GM12801 (cell line): ENCODE data around the gene RNF151.

ENCODE experiments used
- TF ChIP-seq, protein P1 (sequence below): IDR thresholded peaks from one replicate; pipeline ENCODE4 v1.5.1; 2011; ENCODE audit warnings: control low read depth; ENCODE audit not compliant: insufficient read length; ENCODE audit errors: extremely low read depth

RNF151 gene

GRCh38 chr16:1989209-1990100, 22.8 kb downstream of the RNF151 start, which contains the start of gene SYNGR3:
TSS of gene SYNGR3 (plus strand) at chr16:1989970. CDS start at chr16:1990103, 133 bp downstream.
- TF ChIP-seq, protein P1, sequence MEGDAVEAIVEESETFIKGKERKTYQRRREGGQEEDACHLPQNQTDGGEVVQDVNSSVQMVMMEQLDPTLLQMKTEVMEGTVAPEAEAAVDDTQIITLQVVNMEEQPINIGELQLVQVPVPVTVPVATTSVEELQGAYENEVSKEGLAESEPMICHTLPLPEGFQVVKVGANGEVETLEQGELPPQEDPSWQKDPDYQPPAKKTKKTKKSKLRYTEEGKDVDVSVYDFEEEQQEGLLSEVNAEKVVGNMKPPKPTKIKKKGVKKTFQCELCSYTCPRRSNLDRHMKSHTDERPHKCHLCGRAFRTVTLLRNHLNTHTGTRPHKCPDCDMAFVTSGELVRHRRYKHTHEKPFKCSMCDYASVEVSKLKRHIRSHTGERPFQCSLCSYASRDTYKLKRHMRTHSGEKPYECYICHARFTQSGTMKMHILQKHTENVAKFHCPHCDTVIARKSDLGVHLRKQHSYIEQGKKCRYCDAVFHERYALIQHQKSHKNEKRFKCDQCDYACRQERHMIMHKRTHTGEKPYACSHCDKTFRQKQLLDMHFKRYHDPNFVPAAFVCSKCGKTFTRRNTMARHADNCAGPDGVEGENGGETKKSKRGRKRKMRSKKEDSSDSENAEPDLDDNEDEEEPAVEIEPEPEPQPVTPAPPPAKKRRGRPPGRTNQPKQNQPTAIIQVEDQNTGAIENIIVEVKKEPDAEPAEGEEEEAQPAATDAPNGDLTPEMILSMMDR, result no peak

DNA sequence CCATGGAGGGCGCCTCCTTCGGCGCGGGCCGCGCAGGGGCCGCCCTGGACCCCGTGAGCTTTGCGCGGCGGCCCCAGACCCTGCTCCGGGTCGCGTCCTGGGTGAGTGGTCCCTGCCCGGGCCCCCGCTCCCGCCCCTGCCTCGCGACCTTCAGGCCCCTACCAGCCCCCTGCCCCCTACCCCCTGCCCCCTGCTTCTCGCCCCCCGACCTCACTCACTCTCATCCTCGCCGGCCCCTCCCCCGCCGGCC, 23.4 kb downstream of the RNF151 start:
- TF ChIP-seq, protein P1, result no peak

- TF ChIP-seq, protein P1, result no peak
These were observed 23.9 kb downstream of the RNF151 start for GRCh38 chr16:1990351-1991134.

DNA sequence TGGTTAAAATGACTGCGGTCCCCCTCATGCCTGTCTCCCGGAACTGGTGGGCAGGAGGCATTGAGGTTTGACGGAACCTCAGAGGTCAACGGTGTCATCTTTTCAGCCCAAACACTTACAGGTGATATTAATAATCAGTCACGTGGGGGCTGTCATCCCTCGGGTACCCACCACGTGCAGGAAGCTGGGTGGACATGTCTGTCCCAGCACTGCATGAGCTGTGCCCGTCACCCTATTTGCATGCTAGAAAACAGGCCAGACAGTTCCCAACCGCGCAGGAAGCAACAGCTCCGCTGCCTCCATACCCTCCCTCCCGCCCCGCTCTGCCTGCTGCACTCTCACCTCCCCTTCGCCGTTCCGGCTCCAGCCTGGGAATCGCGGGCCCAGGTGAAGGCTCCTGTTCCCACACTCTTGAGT, 24.5 kb downstream of the RNF151 start:
- TF ChIP-seq, protein P1, result no peak

- TF ChIP-seq, protein P1, result no peak
These were observed 24.9 kb downstream of the RNF151 start for GRCh38 chr16:1991588-1991947.

GRCh38 chr16:1991948-1992703, 25.5 kb downstream of the RNF151 start:
- TF ChIP-seq, protein P1, result no peak
